ENCODE data around the gene PRKD1.

PRKD1 gene

DNA sequence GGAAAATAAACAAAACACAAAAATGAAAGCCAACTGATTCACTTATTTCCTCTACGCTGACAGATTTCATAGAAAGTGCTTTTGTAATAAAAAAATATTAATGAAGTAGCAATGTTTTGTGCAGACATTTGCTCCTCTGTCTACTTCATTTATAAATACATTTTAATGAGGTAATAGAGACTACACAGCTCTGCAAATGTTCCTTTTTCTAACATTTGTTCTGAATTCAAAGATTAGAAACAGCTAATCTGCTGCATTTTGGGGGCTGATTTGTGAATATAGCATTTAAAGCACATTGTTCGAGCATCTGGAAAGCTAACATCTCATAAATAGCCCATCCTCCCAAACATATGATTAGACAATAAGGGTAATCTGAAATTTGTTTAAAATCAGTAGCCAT is 97.8 kb downstream of the PRKD1 start:
- DNase-seq = no peak

DNA sequence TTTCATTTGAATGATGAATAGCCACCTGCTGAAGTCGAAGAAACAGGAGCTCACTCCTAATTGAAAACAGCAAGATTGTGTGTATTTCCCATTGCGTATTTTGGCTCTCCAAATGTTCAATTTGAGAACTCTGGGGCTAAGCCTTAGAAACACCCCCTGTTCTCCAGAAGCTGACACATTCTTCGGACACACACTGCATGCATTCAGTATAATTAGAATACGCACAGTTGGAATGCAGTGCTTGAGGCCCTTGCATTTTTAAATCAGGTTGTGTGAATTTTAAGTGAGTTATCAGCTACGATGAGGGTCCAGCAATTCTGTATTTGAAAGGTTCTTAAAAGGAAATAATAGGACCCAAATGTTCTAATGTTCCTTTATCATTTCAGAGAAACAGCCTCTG is 103.8 kb downstream of the PRKD1 start:
- no peak for DNase-seq

DNA sequence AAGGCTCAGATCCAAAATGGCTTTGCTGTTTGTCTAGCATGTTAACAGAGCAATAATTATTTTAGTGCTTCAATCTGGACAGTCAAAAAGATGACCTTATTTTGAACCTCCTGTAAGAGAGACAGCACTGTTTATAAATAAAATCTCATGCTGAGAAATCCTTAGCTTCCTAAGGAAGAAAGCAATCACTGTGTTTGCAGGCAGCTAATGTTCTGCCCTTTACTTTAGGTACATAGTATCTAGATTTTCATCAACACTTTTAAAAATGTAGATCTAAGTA is 105.3 kb downstream of the PRKD1 start:
- DNase-seq = no peak

DNA sequence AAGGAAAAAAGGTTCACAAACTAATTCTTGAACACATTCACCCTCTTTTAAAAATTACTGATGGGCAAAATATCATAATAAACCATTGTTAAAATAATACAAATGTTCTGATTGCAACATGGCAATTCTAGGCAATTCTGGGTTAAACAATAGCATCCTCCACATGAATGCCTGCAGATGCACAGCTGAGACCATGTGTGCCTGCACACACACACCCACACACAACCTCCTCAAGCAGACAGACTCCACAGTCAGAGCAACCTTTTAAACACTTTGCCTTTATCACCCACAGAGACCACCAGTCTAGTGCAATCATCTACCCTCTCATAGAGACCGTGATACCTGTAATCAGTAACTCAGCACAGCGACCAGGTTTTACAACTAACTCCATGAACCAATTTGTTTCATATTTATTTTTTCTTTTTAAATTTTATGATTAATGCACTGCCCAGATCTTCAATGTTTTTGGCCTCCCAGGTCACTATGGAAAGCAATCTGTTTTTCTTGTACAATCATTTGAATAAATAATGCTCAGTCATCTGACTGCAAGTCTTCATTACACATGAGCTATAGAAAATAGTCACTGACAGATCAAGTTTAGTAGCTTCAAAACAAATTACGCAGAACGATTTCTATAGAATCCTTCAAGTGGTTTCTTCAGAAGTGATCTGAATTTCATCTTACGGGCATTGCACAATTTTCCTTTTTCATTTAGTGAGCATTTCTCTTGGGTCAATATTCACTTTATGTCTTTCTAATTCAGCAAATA is 105.8 kb downstream of the PRKD1 start:
- no peak for DNase-seq

DNA sequence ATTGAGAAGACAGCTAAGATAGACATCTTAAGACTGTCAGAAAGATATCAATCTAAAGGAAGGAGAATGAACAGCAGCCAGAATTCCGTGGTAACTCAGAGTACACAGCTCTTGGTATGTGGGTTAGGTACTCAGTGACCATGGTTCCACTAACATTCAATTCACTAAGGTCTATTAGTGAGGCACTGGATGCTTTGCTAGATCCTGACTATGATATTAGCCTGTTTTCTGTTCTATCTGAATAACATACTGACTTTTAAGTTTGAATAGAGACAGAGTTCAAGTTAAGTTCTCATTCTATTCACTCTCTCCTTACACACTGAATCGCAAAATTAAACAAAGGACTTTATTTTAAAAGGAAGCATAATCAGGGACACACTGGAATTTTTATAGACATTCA is 106.4 kb downstream of the PRKD1 start:
- DNase-seq = no peak

DNA sequence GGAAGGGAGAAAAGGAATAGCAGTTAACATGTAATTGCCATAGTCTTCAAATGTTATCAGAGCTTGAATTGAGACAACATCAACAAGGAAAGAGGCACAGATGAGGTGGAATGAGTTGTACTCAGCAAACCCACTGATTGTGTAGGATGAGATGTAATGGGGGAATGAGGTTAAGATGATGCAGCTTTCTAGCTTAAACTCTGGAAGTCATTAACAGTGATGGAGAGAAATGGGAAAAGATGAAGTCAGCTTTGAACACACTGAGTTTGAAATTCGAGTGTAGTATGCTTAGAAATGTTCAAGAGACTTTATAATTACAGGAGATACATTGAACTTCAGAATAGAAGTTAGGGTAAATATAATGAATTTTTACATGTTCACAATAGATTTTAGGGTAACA is 106.9 kb downstream of the PRKD1 start:
- no peak for DNase-seq

DNA sequence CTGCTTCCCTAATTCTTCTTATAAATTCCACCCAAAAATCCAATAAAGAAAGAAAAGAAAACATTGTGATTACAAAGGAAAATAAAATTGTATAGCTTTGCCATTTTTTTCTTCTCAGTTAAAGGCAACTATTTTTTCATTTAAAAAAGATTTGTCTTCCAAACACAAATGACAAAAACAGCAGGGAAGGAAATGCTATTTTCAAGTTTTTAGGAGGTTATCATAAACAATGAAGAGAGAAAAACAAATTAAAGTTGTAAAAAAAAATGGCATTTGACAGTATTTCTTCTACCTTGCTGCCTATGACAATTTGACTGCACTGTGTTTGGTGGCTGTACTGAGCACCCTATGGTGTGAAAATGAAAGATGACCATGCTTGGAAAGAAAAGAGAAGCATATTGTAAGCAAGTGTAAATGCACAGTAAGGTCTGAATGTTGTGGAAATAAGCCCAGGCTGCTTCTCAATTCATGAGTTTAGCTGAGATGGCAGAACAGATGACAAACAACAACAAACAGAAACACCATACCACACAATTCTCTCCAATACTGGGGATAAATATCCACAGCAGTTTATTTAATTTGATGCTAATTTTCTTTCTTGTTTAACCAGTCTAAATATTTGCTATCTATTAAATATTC is 109.8 kb downstream of the PRKD1 start:
- DNase-seq = no peak

DNA sequence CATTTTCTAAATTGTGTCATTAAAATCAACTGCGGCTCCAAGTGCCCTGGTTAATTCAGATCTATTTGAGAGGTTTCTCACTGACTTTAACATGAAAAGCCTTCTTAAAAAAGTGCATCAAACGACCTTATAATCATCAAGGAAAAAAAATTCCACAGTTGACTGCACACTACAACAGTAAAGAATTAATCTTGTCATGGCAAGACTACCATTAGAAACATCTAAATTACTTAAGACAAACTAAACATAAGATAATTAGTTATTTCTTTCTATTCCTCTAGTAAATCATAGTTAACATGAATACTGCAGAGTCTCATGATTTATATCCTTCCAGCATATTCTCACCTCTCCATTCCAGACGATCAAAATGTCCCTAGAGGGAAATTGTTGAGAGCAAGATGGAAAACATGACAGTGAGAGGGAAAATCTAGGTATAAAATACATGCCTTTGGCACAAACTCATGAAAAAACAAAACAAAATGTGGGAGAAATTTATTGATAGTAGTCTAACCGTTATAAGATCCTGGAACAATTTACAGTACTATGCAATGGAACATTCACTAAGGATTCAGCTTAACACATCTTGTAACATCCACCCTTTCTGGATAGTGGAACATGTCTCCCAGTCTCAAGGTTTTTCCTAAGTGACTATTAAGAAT is 112.5 kb downstream of the PRKD1 start:
- no peak for DNase-seq

DNA sequence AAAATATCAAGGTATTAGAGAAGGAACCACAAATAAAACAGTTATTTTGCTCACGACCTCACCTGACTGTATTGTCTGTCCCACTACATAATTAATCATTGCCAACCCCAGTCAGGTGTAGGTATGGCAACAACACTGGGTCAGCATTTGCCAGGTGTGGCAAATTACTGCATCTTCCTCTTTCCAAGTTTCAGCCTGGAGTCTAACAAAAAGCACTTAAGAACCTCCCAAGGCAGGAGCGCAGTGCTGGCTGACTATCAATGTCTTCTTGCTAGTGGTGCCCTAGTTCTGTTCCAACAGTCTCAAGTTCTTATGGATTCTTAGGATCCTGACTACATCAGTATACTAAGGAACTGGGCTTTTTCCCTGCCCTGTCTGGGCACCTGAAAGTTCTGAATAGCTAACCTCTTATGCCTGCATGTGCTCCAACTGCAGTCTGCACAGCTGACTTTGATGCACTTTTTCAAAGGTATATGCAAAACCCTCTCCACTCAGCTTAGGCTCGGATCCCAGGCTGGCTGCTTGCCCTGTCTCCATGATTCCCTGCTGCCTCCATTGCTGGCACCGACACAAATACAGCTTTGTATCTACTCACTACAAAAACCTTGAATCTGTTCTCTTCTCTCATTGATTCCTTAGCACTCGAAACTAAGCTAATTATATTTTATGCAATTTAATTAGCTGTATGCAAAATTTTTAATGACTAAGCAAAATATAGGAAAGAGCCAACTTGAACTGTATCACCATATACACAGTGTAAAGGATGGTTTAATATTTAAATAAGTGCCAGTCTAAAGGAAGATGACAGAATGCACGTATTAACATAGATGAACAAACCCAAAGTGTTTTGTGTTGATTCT is 113.3 kb downstream of the PRKD1 start:
- DNase-seq = no peak

DNA sequence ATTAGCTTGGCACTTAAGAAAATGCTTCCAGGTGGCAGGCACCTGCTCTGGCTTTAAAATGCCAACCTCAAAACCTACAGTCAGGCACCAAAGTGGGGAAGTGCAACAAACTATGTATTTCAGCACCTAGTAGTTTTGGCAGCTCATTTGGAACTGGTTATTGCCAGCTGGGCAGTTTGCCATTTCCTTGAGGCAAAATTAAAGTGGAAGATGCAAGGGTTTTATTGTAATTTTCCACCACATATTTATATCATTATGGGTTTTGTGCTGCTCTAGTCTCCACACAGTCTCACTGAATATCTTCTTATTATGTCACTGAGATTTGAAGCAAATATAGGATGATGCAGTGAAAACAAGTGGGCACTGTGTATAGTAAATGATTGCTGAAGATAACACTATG is 117.0 kb downstream of the PRKD1 start:
- no peak for DNase-seq

DNA sequence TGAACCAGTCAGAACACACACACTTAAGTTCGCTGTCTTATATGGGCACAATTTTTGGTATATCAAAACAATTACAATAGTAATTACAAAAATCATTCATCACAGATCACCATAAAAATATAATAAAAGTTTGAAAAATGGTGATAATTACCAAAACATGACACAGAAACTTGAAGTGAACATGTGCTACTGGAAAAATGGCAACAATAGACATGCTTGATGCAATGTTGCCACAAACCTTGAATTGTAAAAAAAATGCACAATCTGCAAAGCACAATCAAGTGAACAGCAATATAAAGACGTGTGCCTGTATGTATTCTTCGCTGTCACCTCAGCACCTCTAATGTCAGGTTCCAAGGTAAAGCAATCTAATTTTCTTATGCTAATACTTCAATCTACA is 117.6 kb downstream of the PRKD1 start:
- no peak for DNase-seq

DNA sequence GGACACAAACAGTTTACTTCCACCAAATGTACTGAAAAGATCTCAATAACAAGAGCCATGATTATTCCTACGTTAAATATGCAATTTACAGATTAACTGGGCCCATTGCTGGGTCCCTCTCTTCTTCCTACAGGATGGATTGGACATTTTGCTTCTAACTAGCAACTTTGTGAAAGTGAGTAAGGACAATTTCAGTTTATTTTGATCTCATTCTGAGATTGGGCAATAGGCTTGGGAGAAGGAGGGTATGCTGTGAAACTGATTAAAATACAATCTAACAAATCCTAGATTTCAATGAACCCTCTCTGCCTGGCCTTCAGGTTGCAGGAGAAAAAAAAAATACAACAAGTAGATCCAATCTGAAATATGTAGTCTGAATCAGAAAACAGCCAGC is 121.5 kb downstream of the PRKD1 start:
- DNase-seq = no peak

DNA sequence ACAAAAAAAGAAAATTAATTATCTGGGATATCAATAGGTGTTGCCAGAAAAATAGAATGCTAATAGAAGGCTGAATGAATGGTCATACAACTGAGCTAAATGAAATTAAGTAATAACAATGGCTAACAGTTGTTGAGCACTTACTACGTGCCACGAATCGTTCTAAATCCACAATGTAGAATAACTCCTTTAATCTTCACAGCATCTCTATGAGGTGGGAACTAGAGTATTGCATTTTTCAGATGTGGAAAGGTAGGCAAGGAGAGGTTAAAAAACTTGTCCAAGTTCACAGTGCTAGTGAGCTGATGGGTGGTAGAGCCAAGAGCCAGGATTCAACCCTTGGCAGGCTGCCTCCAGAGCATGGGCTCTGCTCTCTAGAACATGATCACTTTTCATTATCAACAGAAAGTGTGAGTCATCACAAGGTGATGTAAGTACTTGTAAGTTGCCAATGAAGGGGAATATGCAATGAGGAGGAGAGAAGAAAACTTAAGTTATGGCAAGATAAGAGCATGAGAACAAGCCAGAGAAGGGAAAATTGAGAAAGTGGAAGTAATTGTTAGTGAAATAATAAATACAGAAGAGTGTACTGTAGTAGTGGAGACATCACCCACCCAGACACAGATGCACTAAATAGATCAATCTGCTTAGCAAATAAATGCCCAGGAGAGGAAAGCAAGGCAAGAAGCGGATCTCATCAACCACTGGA is 122.1 kb downstream of the PRKD1 start:
- DNase-seq = no peak

DNA sequence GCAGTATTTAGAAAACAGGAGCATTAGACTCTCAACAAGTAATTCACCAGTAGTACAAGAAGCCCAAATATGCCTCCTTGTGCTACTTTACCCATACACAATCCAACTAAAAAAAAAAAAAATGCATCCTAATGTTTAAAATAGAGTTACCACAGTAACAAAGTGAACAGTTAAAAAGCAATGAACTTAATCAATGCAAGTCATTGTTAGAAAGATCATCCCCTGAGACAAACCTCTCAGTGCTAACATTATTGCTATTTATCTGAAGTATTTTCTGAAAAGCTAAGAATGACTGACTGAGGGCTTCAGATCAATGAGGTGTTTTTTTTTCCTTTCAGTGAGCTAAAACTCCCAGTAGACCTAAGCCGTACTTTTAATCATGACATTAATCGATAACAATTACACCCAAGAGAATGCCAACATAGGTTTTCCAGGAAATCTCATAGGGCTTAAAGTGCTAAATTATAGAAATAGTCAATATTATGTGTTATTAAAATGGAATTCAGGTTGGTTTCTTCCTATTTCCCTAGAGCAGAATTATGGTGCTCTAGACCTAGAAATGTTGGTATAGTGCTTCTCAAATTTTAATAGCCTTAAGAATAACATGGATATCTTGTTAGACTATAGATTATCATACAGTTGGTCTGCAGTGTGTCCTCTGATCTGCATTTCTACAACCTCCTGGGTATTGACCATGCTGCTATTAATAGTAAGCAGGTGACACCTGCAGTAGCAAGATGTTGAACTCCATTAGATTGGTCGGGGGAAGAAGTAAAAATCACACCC is 123.0 kb downstream of the PRKD1 start:
- DNase-seq = no peak

DNA sequence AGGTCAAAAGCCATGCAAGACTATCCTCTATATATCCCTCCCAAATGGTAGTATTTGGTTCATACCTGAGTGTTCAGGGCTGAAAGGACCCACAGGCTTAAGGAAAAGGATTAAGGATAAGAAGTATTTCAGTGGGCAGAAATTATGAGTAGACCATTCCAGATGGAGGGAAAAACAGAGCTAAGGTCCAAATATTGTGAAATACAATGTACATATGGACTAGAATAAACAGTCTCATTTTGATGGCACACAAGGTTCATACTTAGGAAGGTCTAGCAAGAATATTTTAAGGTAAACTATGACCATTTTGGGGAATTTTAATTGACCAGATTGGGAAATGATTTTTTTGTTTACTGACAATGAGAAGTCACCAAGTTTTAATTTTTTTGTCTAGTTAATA is 124.6 kb downstream of the PRKD1 start:
- no peak for DNase-seq

DNA sequence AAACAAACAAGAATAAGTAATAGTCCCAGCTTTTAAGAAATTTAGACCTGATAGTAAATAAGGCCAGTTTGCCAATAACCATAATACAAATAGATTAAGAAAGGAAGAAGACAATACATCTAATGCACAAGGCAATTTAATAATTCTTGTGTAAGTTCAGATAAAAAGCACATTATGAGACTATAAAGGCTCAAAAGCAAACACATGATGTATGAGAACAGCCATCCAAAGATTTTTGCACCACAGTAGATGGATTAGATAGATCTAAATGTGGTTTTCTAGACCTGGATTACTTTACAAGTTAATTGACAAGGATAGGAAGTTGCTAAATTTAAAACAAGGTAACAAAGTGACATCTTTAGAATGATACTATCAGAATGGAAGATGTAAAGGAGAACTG is 125.4 kb downstream of the PRKD1 start:
- DNase-seq = no peak

DNA sequence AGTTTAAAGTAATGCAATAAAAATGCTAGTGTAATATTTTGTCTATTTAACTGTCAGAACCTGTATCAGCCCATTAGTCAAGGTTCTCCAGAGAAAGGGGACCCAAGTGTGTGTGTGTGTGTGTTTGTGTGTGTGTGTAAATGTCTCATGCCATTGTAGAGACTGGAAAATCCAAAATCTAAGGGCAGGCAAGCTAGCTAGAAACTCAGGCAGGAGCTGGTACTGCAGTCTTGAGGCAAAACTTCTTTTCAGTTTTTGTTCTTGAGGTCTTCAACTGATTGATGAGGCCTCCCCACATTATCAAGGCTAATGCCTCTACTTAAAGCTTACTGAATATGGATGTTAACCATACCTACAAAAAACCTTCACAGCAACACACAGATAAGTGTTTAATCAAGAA is 126.7 kb downstream of the PRKD1 start:
- no peak for DNase-seq

DNA sequence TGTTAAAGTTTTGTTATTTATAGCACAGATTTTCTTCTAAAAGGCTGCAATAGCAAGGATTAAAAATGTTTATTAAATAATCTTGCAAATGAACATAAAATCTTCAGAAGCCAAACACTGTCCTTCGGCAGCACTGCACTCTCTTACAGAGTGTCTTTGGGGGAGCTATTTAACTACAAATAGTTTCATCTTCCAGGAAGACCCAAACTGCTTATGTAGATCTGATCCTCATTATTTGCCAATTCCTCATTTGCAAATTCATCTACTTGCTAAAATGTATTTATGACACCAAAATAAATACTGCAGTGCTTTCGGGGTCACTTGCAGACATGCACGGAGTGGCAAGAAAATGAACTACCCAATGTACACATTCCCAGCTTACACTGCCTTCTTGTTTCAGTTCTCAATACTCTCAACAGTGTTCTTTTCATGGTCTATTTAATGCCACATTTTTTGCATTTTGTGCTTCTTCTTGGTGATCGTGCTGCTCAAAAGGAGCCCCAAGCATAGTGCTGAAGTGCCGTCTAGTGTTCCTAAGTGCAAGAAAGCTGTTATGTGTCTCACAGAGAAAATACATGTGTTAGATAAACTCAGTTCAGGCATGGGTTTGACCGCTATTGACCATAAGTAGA is 128.1 kb downstream of the PRKD1 start:
- DNase-seq = no peak

DNA sequence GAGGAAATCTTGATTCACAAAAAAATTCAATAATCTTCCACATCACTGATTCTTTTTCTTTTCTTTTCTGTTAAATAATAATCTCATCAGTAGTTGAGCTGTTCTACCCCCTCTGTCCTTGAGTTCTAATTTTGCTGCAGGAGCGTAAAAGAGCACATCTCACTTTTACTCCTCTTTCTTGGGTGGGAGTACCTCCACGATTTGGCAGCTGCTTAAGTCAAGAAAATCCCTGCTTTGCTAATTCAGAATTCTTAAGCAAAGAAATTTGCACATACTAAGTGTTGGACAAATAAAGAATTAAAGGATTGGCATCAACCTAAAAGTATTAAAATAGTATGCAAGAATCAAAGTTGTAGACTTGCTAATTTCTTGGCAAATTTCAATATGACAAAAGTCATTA is 128.8 kb downstream of the PRKD1 start:
- no peak for DNase-seq

DNA sequence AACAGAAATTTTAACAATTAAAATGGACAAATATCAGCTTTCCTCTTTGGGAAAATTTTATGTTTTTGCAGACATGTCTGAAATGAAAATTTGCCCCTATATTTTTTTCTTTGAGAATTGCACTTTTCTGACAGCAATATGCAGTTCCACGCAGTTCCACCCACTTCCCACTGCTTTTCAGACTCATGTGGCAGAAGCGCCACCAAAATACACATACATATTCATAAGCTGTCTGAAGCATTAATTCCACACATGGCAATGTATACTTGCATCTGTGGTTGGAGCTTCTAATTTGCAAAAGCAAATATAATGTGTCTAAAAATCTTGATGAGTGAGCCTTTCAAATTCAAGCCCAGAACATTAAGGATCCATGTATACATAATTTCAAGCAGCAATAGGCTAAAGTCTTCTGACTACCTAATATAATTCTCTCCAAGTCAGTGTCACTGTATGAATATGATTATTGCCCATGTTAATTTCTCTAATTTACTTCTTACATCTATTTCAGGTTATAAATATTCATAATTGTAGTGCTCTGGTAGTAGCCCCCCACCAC is 129.5 kb downstream of the PRKD1 start:
- no peak for DNase-seq

DNA sequence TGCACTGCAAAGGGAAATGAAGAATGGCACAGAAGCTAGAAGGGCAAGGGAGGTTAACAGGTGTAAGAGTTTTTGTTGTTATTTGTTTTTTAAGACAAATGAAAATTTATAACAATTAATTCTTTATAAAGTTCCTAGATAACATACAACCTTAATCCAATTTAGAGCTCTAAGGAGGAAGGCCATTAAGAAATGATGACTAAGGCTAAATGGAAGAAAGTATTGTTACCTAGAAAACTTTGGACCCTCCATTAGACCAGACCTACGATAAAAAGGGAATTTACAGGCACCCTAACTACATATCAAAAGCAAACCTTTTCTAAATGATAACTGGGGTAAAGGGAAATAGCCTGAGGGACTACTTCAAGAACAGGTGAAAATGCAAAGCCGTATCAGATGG is 130.8 kb downstream of the PRKD1 start:
- DNase-seq = no peak

Measured in effector CD4-positive, alpha-beta T cell (primary cell).